Parathyroid adenoma (tissue), 2 donors: ENCODE data around the gene ZNF385C.
"Not testable (repeated sequence)": the region's sequence is repeated elsewhere in the genome, so short reads cannot be mapped to it uniquely, and the experiment has no call there.

Source experiments
- H2AFZ ChIP-seq: fragments of 300-600 bp; sonication (generic); one replicate; pipeline ENCODE4 v1.7.0; 2017; ENCODE audit warnings: antibody characterized with exemption, mild to moderate bottlenecking
- H3K27ac ChIP-seq: fragments of 300-600 bp; sonication (generic); one replicate; pipeline ENCODE4 v1.7.0; 2017
- H3K27me3 ChIP-seq: fragments of 300-600 bp; sonication (generic); one replicate; pipeline ENCODE4 v1.7.0; 2017; ENCODE audit warnings: low read length; ENCODE audit not compliant: control insufficient read depth, insufficient read depth
- H3K36me3 ChIP-seq: fragments of 300-600 bp; sonication (generic); one replicate; pipeline ENCODE4 v1.7.0; 2017; ENCODE audit warnings: low read length; ENCODE audit not compliant: control insufficient read depth, insufficient read depth
- H3K4me1 ChIP-seq: fragments of 300-600 bp; sonication (generic); one replicate; pipeline ENCODE4 v1.7.0; 2017; ENCODE audit warnings: control low read depth
- H3K4me2 ChIP-seq: fragments of 300-600 bp; sonication (generic); one replicate; pipeline ENCODE4 v1.7.0; 2017; ENCODE audit warnings: low read length
- H3K4me3 ChIP-seq: fragments of 300-600 bp; sonication (generic); one replicate; pipeline ENCODE4 v1.7.0; 2017; ENCODE audit warnings: low read depth, low read length
- H3K79me2 ChIP-seq: fragments of 300-600 bp; sonication (generic); one replicate; pipeline ENCODE4 v1.7.0; 2017; ENCODE audit warnings: control low read depth
- H3K9ac ChIP-seq: fragments of 300-600 bp; sonication (generic); one replicate; pipeline ENCODE4 v1.7.0; 2017; ENCODE audit warnings: mild to moderate bottlenecking
- H3K9me3 ChIP-seq: fragments of 300-600 bp; sonication (generic); one replicate; pipeline ENCODE4 v1.7.0; 2017; ENCODE audit warnings: low read length; ENCODE audit not compliant: control insufficient read depth
- TF ChIP-seq, protein P1 (sequence below): fragments of 300-600 bp; sonication (generic); IDR thresholded peaks from one replicate; pipeline ENCODE4 v1.7.0; 2017; ENCODE audit warnings: antibody characterized with exemption, mild to moderate bottlenecking
- donor health status: primary hyperparathyroidism.

ZNF385C gene

DNA sequence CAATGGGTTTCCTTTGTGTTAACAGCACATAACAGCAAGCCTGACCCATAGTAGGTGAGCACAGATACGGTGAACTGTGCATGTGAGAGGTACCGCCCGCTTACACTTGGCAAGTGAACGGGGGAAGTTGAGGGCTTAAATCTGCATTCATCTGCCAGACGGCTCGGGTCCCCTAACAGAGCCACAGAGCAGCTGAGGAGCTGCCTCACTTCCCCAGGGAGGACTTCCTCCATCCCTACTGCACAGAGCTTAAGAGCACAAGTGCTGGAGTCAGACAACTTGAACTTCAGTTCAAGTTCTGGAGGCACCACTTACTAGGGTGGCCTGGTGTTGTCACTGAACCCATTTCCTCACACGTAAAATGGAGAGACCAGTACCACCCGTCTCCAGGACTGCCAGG, 43.1 kb upstream of the ZNF385C start:
- no peak overlapping the region for H3K4me2 ChIP-seq
- TF ChIP-seq, protein P1, sequence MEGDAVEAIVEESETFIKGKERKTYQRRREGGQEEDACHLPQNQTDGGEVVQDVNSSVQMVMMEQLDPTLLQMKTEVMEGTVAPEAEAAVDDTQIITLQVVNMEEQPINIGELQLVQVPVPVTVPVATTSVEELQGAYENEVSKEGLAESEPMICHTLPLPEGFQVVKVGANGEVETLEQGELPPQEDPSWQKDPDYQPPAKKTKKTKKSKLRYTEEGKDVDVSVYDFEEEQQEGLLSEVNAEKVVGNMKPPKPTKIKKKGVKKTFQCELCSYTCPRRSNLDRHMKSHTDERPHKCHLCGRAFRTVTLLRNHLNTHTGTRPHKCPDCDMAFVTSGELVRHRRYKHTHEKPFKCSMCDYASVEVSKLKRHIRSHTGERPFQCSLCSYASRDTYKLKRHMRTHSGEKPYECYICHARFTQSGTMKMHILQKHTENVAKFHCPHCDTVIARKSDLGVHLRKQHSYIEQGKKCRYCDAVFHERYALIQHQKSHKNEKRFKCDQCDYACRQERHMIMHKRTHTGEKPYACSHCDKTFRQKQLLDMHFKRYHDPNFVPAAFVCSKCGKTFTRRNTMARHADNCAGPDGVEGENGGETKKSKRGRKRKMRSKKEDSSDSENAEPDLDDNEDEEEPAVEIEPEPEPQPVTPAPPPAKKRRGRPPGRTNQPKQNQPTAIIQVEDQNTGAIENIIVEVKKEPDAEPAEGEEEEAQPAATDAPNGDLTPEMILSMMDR, result no peak
- H3K27ac ChIP-seq, result no peak overlapping the region
- no peak overlapping the region for H2AFZ ChIP-seq
- H3K36me3 ChIP-seq, result no peaks in the 10 kb centered on the region
- no peaks in the 10 kb centered on the region for H3K27me3 ChIP-seq
- no peak overlapping the region for H3K9ac ChIP-seq
- no peaks in the 10 kb centered on the region for H3K9me3 ChIP-seq
- no peak overlapping the region for H3K4me3 ChIP-seq
- peaks cover 5% of the 10 kb centered on the region for H3K4me1 ChIP-seq
- H3K79me2 ChIP-seq, result peaks cover 68% of the 10 kb centered on the region

DNA sequence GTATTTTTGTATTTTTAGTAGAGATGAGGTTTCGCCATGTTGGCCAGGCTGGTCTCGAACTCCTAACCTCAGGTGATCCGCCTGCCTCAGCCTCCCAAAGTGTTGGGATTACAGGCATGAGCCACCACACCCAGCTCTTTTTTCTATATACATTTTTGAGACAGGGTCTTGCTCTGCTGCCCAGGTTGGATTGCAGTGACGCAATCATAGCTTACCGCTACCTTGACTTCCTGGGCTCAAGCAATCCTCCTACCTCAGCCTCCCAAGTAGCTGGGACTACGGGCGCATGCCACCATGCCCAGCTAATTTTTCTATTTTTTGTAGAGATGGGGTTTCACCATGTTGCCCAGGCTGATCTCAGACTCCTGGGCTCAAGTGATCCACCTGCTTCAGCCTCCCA, 42.4 kb upstream of the ZNF385C start:
- not testable (repeated sequence) for H3K4me2 ChIP-seq, H3K36me3 ChIP-seq, H3K27ac ChIP-seq, H3K9ac ChIP-seq, H3K9me3 ChIP-seq, H3K4me3 ChIP-seq, H3K27me3 ChIP-seq, H2AFZ ChIP-seq
- Histone ChIP-seq H3K79me2 (peaks cover 72% of the 10 kb centered on the region), H3K4me1 (peaks cover 11% of the 10 kb centered on the region)

DNA sequence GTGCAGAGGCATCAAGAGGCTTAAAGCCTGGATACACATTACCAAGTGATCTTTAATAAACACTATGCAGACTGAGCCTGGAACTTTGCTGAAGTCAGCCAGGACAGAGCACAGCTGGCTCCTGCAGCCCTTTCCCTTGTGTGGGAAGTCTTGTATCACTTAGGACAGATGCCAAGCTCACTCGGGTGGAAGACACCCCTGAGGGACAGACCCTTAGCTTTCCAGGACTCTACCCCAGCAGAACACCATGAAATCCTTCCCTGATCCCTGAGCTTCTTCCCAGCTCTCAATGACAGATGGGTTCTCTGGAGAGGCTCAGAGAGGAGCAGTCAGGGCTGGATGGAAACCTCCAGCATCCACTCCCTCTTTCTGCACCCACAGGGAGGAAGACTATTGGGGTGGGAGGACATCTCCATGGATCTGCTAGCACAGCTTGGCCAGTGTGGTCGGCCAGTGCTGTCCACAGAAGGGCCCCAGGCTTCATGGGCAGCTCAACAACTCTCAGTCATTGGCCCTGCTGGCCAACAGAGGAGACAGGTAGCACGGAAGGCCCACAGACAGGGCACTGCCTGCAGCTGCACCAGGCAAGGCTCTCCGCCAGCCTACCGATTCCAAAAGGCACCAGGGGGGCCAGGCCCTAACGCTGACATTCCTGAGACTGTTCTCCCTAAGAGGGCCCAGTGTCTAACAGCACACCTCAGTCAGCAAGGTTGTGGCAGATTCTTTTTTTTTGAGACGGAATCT, 40.6 kb upstream of the ZNF385C start:
- TF ChIP-seq, protein P1, result no peak
- Histone ChIP-seq H3K27ac (no peak overlapping the region), H3K4me3 (no peak overlapping the region), H2AFZ (no peak overlapping the region), H3K9ac (no peak overlapping the region), H3K4me1 (peaks cover 15% of the 10 kb centered on the region), H3K79me2 (peaks cover 69% of the 10 kb centered on the region), H3K36me3 (no peaks in the 10 kb centered on the region), H3K9me3 (no peaks in the 10 kb centered on the region), H3K27me3 (no peaks in the 10 kb centered on the region), H3K4me2 (no peak overlapping the region)

DNA sequence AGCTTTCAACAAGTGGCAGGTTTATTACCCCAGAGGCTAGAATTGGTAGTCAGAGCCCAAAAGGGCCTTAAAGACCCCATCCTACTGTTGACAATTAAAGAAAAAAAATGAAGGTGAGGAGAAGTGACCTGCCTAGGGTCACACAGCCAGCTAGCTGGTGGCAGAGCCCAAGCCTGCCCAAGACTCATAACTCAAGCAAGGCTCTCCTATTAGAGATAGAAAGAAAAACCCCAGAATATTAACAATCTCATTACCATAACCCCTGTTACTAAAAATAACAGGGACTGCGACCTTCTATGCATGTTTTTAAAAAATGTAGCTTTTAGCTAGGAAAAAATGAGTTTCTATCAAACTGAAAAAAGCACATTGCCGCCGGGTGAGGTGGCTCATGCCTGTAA, 38.4 kb upstream of the ZNF385C start:
- Histone ChIP-seq H3K27me3 (no peaks in the 10 kb centered on the region), H3K4me2 (no peak overlapping the region), H2AFZ (no peak overlapping the region), H3K4me1 (peaks cover 18% of the 10 kb centered on the region), H3K79me2 (peaks cover 63% of the 10 kb centered on the region), H3K27ac (no peak overlapping the region), H3K9ac (no peak overlapping the region), H3K4me3 (no peak overlapping the region), H3K9me3 (no peaks in the 10 kb centered on the region), H3K36me3 (no peaks in the 10 kb centered on the region)
- TF ChIP-seq, protein P1, result no peak

DNA sequence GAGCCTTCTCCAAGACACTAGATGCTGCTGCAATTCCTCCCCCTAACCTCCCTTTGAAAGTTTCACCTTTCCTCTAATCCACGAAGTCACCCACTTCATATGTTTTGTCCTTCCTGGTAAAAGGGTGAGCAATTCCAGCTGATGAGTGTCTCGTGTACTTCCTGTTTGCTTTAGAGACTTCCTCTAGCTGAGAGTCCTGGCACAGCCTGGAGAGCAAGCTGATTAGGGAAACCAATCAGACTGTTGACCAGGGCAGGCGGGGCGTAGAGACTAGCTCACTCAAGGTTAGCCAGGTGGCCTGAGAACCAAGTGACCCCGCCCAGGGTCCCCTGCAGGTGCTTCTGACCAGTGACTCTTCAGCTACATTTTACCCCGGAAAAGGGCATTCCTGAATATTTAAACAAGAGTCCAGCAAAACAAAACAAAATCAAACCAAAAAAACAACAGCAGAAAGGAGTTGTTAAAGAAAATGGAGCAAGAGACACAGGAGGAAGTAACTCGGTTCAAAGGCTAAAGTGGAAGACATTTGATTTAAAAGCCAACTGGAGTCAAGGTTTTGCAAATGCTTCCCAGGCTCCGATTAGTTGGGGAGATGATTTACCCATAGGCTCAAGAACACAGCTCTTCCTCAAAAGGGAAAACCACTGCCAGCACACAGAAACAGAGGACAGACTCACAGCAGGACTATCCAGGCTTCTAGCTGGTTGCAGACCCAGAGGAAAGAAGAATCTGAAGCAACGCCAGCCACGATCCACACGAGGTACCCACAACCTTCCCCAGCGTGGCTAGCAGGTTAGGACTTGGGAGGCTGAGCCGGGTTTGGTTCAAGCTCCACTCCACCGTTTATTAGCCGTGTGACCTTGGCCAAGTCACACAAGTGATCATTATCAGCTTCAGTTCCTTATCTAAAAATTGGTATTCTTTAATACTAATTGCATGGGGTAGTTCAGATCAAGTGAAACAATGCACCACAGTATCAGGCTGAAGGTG, 37.7 kb upstream of the ZNF385C start:
- Histone ChIP-seq H3K9ac (no peak overlapping the region), H3K4me2 (peak overlapping the region; percentile 5), H3K9me3 (no peaks in the 10 kb centered on the region), H3K4me3 (peak overlapping the region; percentile 3), H3K4me1 (peaks cover 18% of the 10 kb centered on the region), H3K79me2 (peaks cover 56% of the 10 kb centered on the region), H3K27me3 (no peaks in the 10 kb centered on the region), H2AFZ (no peak overlapping the region), H3K36me3 (no peaks in the 10 kb centered on the region), H3K27ac (peak overlapping the region; percentile 15)
- TF ChIP-seq, protein P1, result no peak
